Naive thymus-derived CD4-positive, alpha-beta T cell (primary cell): Measurements from ENCODE around the gene LGALS14. TPM values are rescaled to one million over a fixed set of nuclear protein-coding genes. Genes with fewer than 3 reads are reported as not detected.
"Not testable (repeated sequence)": the region's sequence is repeated elsewhere in the genome, so short reads cannot be mapped to it uniquely, and the experiment has no call there.

Experiments used
- ATAC-seq: fragments of 150-1000 bp; cut with Tn5 transposase; 2 replicates; pipeline ENCODE4 v1.10.0; 2021; ENCODE audit warnings: mild to moderate bottlenecking, moderate library complexity
- CTCF ChIA-PET: fragments of 350-600 bp; sonication (Branson Sonifier 250); formaldehyde crosslinking; loops from one replicate; lab custom pipeline; 2021; ENCODE audit warnings: antibody characterized with exemption; lab: Charles Lee
- POLR2A ChIA-PET: fragments of 350-600 bp; sonication (Branson Sonifier 250); formaldehyde crosslinking; loops from one replicate; lab custom pipeline; 2021; ENCODE audit warnings: antibody characterized with exemption, inconsistent platforms; lab: Charles Lee
- DNase-seq, 9 donors: peaks; one replicate each; pipeline versions ENCODE4 v3.0.0 to v3.0.0-alpha.2; 2020 to 2022; ENCODE audit warnings: mixed read lengths in 1 of 9
- H3K27ac ChIP-seq: one replicate; pipeline ENCODE4 v1.7.0; 2013; ENCODE audit warnings: mild to moderate bottlenecking, low read depth, low read length, moderate library complexity
- H3K27me3 ChIP-seq, 2 donors: one replicate each; pipeline ENCODE4 v1.7.0; 2013; ENCODE audit warnings: low read length in 2 of 2, mild to moderate bottlenecking in 2 of 2, moderate library complexity in 2 of 2; ENCODE audit not compliant: control insufficient read depth in 2 of 2, insufficient read depth in 2 of 2
- H3K36me3 ChIP-seq, 3 experiments: 1 replicate in 2 of 3; 2 replicates in 1 of 3; pipeline ENCODE4 v1.7.0; 2013; ENCODE audit warnings: low read length in 3 of 3, mild to moderate bottlenecking in 3 of 3, moderate library complexity in 1 of 3; ENCODE audit not compliant: insufficient read depth in 3 of 3, control insufficient read depth in 2 of 3
- H3K4me1 ChIP-seq, 2 donors: one replicate each; pipeline ENCODE4 v1.7.0; 2013; ENCODE audit warnings: low read length in 2 of 2, mild to moderate bottlenecking in 2 of 2, moderate library complexity in 1 of 2; ENCODE audit not compliant: control insufficient read depth in 2 of 2, insufficient read depth in 2 of 2
- H3K4me3 ChIP-seq: 2 replicates; pipeline ENCODE4 v1.7.0; 2013; ENCODE audit warnings: mild to moderate bottlenecking, low read length
- H3K9me3 ChIP-seq, 3 experiments: 1 replicate in 2 of 3; 2 replicates in 1 of 3; pipeline ENCODE4 v1.7.0; 2013; ENCODE audit warnings: low read length in 3 of 3; ENCODE audit not compliant: control insufficient read depth in 2 of 3
- H3K27ac Mint-ChIP-seq, 9 donors: one replicate each; pipeline ENCODE4 v1.8.0; 2020 to 2022; ENCODE audit warnings: mixed read lengths in 9 of 9, mild to moderate bottlenecking in 8 of 9, moderate library complexity in 5 of 9, inconsistent platforms in 2 of 9
- H3K27me3 Mint-ChIP-seq, 5 donors: one replicate each; pipeline ENCODE4 v1.8.0; 2021 to 2022; ENCODE audit warnings: mixed read lengths in 5 of 5, mild to moderate bottlenecking in 1 of 5
- H3K36me3 Mint-ChIP-seq, 5 donors: one replicate each; pipeline ENCODE4 v1.8.0; 2020 to 2022; ENCODE audit warnings: mixed read lengths in 5 of 5, mild to moderate bottlenecking in 3 of 5, inconsistent platforms in 1 of 5
- H3K4me1 Mint-ChIP-seq, 7 donors: one replicate each; pipeline ENCODE4 v1.8.0; 2020 to 2022; ENCODE audit warnings: mixed read lengths in 7 of 7, mild to moderate bottlenecking in 3 of 7, inconsistent platforms in 1 of 7
- H3K4me3 Mint-ChIP-seq, 10 donors: one replicate each; pipeline ENCODE4 v1.8.0; 2020 to 2022; ENCODE audit warnings: mild to moderate bottlenecking in 10 of 10, mixed read lengths in 10 of 10, moderate library complexity in 6 of 10, inconsistent platforms in 2 of 10
- H3K9me3 Mint-ChIP-seq, 11 donors: one replicate each; pipeline ENCODE4 v1.8.0; 2020 to 2022; ENCODE audit warnings: mixed read lengths in 11 of 11, mild to moderate bottlenecking in 4 of 11, inconsistent platforms in 1 of 11, moderate library complexity in 1 of 11
- intact Hi-C, 2 donors: fragments of 100-400 bp; cut with micrococcal nuclease; formaldehyde crosslinking; loops; one replicate each; pipeline ENCODE4 v1.15.1; 2023
- polyA plus RNA-seq, 2 donors: library from polyadenylated mRNA; unstranded; fragments of 300-500 nt; fragmentation: Illumina TruSeq; gene quantifications; one replicate each; pipeline ENCODE4 v1.2.3, GENCODE V29; 2021
- total RNA-seq, 6 experiments: library from RNA in 5 of 6; stranded (reverse) in 5 of 6; gene quantifications; 1 replicate in 5 of 6; 2 replicates in 1 of 6; pipeline ENCODE4 v1.2.3 and lab custom pipeline; 2021 to 2026

The LGALS14 gene
- total and polyA plus RNA-seq, 7 experiments from 2014 or later, result 0.41 to 1.1 (median 0.72) TPM; not detected in 4

DNA sequence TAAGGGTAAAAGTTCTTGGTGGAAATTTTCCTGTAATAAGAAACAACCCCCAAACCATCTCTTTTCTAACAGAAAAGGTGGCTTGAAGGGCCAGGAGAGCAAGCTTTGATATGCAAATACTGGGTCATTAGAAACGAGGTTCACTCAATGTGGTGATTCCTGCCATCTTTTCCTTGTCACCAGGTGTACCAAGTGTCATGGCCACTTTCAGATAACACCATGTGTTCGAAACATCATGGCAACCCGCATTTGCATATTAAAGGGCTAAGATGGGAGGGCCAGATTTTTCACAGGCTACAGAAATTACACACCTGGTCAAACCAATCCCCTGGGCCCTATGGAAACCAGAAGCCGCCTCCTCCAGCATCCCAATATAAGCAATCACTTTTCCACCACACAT, 33.3 kb upstream of the LGALS14 start:
- Histone ChIP-seq H3K9me3 (no peaks in the 10 kb centered on the region), H3K4me3 (no peak overlapping the region), H3K27me3 (no peaks in the 10 kb centered on the region), H3K27ac (no peak overlapping the region), H3K36me3 (no peaks in the 10 kb centered on the region), H3K4me1 (peaks cover 4 to 22% of the 10 kb centered on the region in 2 donors)
- no peak overlapping the region for H3K27ac Mint-ChIP-seq
- CTCF ChIA-PET, result interaction anchor here (1.2 to 4.6 kb wide), 7 partner anchors 21 to 231 kb away, joined by 3 to 38 read pairs (median 11); partner anchors contain the start of genes DLL3 and SUPT5H
- DNase-seq (no peak), ATAC-seq (no peak)
- peaks cover 0 to 10% (median 5%) of the 10 kb centered on the region in 5 donors for H3K27me3 Mint-ChIP-seq
- peaks cover 0 to 6% (median 0%) of the 10 kb centered on the region in 5 donors for H3K36me3 Mint-ChIP-seq
- H3K4me1 Mint-ChIP-seq, result peaks cover 8 to 37% (median 31%) of the 10 kb centered on the region in 7 donors
- peaks cover 0 to 4% (median 0%) of the 10 kb centered on the region in 11 donors for H3K9me3 Mint-ChIP-seq
- H3K4me3 Mint-ChIP-seq, result no peak overlapping the region
- intact Hi-C loops, result no loop called here
- POLR2A ChIA-PET, result interaction anchor here (0.6 to 1.2 kb wide), 3 partner anchors 113 to 230 kb away, joined by 3 to 4 read pairs (median 3); no protein-coding TSS in a partner anchor

DNA sequence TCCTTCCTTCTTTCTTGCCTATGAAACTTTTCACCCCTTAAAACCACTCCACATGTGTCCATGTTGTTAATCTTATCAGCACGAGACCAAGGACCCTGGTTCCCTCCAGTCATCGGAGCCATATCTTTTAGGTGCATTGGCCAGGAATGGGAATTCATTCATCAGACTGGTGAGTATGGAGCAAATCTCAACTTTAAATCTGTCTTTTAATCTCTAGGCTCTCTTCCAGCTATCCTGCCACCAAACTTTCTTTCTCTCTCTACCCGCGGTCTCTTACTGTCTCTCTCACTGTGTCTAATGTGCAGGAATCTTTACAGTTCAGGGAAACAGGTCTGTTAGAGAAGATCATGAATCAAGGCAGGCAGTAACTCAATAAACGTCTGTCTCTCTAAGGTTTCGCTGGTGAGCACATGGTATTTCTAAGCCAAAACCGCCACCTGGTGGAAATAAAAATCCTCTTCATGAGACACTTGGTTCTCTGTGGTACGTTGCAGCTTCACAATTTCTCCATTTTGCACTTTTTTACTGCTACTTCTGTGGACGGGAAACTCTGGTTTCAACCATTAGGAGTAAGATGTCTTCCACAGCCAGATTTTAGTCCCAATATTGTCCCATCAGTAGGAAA, 32.4 kb upstream of the LGALS14 start:
- Histone ChIP-seq H3K27ac (no peak overlapping the region), H3K36me3 (no peaks in the 10 kb centered on the region), H3K27me3 (no peaks in the 10 kb centered on the region), H3K4me3 (no peak overlapping the region), H3K4me1 (peaks cover 4 to 25% of the 10 kb centered on the region in 2 donors), H3K9me3 (no peaks in the 10 kb centered on the region)
- ChIA-PET CTCF (interaction anchor here (0.7 to 4.7 kb wide), 19 partner anchors 22 to 281 kb away, joined by 3 to 45 read pairs (median 6); partner anchors contain the start of genes DLL3, EID2B, MED29 and PAF1), POLR2A (interaction anchor here (0.7 to 1.3 kb wide), 3 partner anchors 114 to 234 kb away, joined by 3 to 4 read pairs (median 4); no protein-coding TSS in a partner anchor)
- Mint-ChIP-seq H3K27me3 (peaks cover 0 to 10% (median 5%) of the 10 kb centered on the region in 5 donors), H3K27ac (peak overlapping the region in 8 of 9 donors; percentile 24 to 81 (median 60)), H3K9me3 (peaks cover 0 to 2% (median 0%) of the 10 kb centered on the region in 11 donors), H3K4me1 (peaks cover 8 to 41% (median 35%) of the 10 kb centered on the region in 7 donors), H3K36me3 (peaks cover 0 to under 1% (median 0%) of the 10 kb centered on the region in 5 donors), H3K4me3 (peak overlapping the region in 7 of 10 donors; percentile 29 to 64 (median 36))
- DNase-seq (peak in 8 of 9 donors; percentile 32 to 73 (median 66)), ATAC-seq (peak; percentile 79)
- intact Hi-C loops, result loop anchor here (1.0 to 2.0 kb wide), 7 partner anchors 113 to 550 kb away; partner anchors contain the start of gene DLL3 (in 1 of the 2)

DNA sequence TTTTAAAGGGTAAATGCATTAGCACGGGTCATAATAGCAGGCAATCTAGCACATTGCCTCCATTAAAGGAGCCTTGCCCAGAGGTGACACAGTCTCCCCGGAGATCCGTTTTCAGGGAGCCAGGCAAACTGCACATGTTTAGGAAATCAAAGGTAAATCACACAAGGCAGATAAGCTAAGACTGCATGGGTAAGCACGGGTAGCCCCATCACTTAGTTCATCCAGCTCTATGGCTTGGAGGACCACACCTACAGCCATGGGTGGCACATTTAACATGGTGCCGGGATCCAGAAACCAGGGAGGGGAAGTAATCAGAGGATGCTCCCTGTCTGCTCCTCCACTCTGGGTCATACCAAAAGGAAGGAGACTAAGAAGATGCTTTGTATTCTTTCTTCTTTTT, 31.8 kb upstream of the LGALS14 start:
- no peak for ATAC-seq
- intact Hi-C loops, result loop anchor here (1.0 to 2.0 kb wide), 7 partner anchors 114 to 550 kb away; partner anchors contain the start of gene DLL3 (in 1 of the 2)
- POLR2A ChIA-PET, result interaction anchor here (0.6 to 1.7 kb wide), 7 partner anchors 120 to 237 kb away, joined by 3 to 5 read pairs (median 4); partner anchors contain the start of gene RPS16

DNA sequence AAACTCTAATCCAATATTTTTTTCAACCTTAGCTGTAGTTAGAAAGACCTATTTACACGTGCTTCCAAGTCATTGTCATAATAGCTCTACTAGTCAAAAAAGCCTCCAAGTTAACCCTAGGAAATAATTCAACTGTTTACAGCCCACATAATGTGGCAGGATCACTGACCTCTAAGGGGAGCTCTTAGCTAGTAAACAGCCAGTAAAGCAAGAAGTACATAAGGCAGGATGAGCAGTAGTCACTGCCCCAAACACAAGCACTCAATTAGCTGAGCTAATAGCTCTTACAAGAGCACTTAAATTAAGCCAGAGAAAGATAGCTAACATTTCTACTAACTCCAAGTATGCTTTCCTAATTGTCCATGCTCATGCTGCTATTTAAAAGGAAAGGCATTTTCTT, 30.4 kb upstream of the LGALS14 start:
- not testable (repeated sequence) for ATAC-seq, H3K9me3 Mint-ChIP-seq, H3K4me3 ChIP-seq, H3K36me3 Mint-ChIP-seq, H3K36me3 ChIP-seq, H3K27ac ChIP-seq, DNase-seq, H3K27me3 ChIP-seq, H3K9me3 ChIP-seq, H3K27me3 Mint-ChIP-seq
- Mint-ChIP-seq H3K4me1 (peaks cover 17 to 58% (median 49%) of the 10 kb centered on the region in 7 donors), H3K4me3 (peak overlapping the region in 4 of 10 donors; percentile 17 to 56 (median 42)), H3K27ac (peak overlapping the region in 4 of 9 donors; percentile 29 to 81 (median 61))
- peaks cover 8 to 39% of the 10 kb centered on the region in 2 donors for H3K4me1 ChIP-seq
- intact Hi-C loops, result loop anchor here (1.0 to 2.0 kb wide), 3 partner anchors 92 to 168 kb away; no protein-coding TSS in a partner anchor
- POLR2A ChIA-PET, result interaction anchor here (0.8 to 1.7 kb wide), 5 partner anchors 127 to 229 kb away, joined by 3 to 5 read pairs (median 3); no protein-coding TSS in a partner anchor
- CTCF ChIA-PET, result interaction anchor here (0.9 to 4.7 kb wide), 17 partner anchors 9 to 234 kb away, joined by 3 to 45 read pairs (median 5); partner anchors contain the start of genes DLL3 and SUPT5H

More for the DNA sequence above, 31.8 kb upstream of the LGALS14 start:
- peaks cover 8 to 46% (median 39%) of the 10 kb centered on the region in 7 donors for H3K4me1 Mint-ChIP-seq
- no peaks in the 10 kb centered on the region for H3K36me3 ChIP-seq
- no peak overlapping the region for H3K4me3 ChIP-seq
- DNase-seq, result no peak
- H3K9me3 ChIP-seq, result no peaks in the 10 kb centered on the region
- peaks cover 0 to 2% (median 0%) of the 10 kb centered on the region in 11 donors for H3K9me3 Mint-ChIP-seq
- CTCF ChIA-PET, result interaction anchor here (0.7 to 4.7 kb wide), 24 partner anchors 9 to 281 kb away, joined by 3 to 45 read pairs (median 5); partner anchors contain the start of genes DLL3, EID2B, MED29 and PAF1
- no peaks in the 10 kb centered on the region for H3K27me3 ChIP-seq
- peaks cover 4 to 28% of the 10 kb centered on the region in 2 donors for H3K4me1 ChIP-seq
- H3K36me3 Mint-ChIP-seq, result no peaks in the 10 kb centered on the region
- peak overlapping the region in 8 of 9 donors; percentile 9 to 88 (median 64) for H3K27ac Mint-ChIP-seq
- H3K4me3 Mint-ChIP-seq, result peak overlapping the region in 7 of 10 donors; percentile 4 to 64 (median 36)
- peak overlapping the region; percentile 4 for H3K27ac ChIP-seq
- peaks cover 0 to 6% (median 2%) of the 10 kb centered on the region in 5 donors for H3K27me3 Mint-ChIP-seq

DNA sequence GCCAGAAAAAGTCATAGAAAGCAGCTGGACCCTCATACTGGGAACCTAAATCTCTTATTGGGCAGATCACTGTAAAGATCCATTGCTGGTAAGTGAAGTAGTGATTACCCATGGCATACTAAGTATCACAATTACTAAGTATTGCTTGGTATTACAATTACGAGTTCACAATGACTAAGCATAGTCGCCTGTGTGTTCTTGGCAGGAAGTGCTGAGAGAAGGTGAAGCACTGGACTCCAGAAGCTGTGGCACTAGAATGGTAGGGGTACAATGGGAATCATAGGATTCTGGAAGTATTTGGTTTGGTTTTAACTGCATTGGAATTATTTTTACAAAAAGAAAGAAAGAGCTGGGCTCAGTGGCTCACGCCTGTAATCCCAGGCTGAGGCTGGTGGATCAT, 28.3 kb upstream of the LGALS14 start:
- Mint-ChIP-seq H3K9me3 (no peaks in the 10 kb centered on the region), H3K36me3 (no peaks in the 10 kb centered on the region), H3K27me3 (peaks cover 0 to 4% (median 0%) of the 10 kb centered on the region in 5 donors), H3K4me1 (peaks cover 31 to 78% (median 69%) of the 10 kb centered on the region in 7 donors), H3K4me3 (peak overlapping the region in 5 of 10 donors; percentile 7 to 55 (median 47)), H3K27ac (peak overlapping the region in 7 of 9 donors; percentile 18 to 74 (median 63))
- H3K36me3 ChIP-seq, result no peaks in the 10 kb centered on the region
- H3K27ac ChIP-seq, result no peak overlapping the region
- ChIA-PET POLR2A (interaction anchor here (0.7 kb wide), 1 partner anchor 110 kb away, joined by 3 read pairs; no protein-coding TSS in a partner anchor), CTCF (interaction anchor here (1.6 to 4.7 kb wide), 2 partner anchors 125 kb away, joined by 4 to 45 read pairs; no protein-coding TSS in a partner anchor)
- intact Hi-C loops, result loop anchor here in 1 of 2 donors (5.0 kb wide), 1 partner anchor 91 kb away; no protein-coding TSS in a partner anchor
- no peak for DNase-seq
- no peaks in the 10 kb centered on the region for H3K9me3 ChIP-seq
- no peak for ATAC-seq
- peaks cover 19 to 53% of the 10 kb centered on the region in 2 donors for H3K4me1 ChIP-seq
- H3K27me3 ChIP-seq, result no peaks in the 10 kb centered on the region
- no peak overlapping the region for H3K4me3 ChIP-seq
